A549 treated with DMSO at 1 μM for 4 hours (cell line): ENCODE measurements around the gene GPR150. TPM values are rescaled to one million over a fixed set of nuclear protein-coding genes. Genes with fewer than 3 reads are reported as not detected.

Source experiments
- total RNA-seq: library from RNA; stranded (reverse); fragments of 200-300 nt; extraction: Qiagen RNA extraction; gene quantifications from 5 replicates; pipeline ENCODE4 v1.2.3, GENCODE V29; 2022; ENCODE audit warnings: low read depth

Gene GPR150
- total RNA-seq, result 0.08 to 0.14 TPM (median 0.14 TPM) in 4 of 5 replicates, not detected in the other

DNA sequence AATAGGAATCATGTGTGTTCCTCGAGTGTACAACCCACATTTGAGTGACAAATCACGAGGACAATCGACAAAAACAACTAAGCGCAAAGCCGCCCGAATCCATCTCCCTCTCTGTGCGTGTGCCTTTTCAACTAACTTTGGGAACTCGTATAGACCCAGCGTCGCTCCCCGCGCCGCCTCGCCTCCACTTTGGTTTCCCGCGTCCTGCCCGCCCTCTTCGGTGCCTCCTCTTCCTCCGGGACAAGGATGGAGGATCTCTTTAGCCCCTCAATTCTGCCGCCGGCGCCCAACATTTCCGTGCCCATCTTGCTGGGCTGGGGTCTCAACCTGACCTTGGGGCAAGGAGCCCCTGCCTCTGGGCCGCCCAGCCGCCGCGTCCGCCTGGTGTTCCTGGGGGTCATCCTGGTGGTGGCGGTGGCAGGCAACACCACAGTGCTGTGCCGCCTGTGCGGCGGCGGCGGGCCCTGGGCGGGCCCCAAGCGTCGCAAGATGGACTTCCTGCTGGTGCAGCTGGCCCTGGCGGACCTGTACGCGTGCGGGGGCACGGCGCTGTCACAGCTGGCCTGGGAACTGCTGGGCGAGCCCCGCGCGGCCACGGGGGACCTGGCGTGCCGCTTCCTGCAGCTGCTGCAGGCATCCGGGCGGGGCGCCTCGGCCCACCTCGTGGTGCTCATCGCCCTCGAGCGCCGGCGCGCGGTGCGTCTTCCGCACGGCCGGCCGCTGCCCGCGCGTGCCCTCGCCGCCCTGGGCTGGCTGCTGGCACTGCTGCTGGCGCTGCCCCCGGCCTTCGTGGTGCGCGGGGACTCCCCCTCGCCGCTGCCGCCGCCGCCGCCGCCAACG lies at the start of gene GPR150:
TSS of gene GPR150 (plus strand) at position 58 of the 840 bp plus-strand sequence. CDS start at position 247, 189 bp downstream.

DNA sequence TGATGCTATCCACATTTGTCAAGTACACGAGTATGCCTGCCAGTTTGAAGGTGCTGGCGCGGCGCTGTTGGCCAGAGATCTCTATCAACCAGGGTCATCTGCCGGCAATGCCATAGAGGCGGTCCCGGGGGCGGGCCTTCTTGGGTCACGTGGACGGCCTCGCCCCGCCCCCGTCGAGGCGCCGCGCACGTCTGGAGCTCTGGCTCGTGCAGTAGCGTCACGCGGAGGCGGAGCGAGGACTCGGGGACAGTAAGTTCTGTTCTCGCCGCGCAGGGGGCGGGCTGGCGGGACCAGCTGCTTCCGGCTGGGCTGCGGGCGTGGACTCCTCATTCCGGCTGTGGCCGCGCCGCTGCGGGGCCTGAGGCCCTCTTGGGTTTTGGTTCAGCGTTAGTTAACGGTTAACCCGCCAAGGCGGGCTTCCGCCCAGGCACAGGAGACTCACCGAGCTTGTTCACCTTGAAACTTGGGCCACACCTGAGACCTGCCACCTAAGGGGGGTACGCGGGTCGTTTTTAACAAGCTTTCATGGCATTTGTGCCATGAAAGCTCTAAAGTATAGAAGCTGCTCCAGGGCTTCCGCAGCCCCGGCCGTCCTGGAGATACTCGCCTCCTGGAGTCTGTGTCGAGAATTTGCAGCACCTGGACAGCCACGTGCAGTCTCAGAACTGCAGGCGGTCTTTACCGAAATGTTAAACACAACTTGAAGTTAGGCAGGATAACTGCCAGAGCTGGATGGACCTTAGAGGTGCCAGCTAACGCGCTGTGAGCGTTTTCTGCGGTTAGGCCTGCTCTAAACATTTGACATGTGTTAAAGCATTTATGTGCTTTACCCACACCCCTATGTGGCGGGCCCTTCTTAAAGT lies 26.9 kb downstream of the GPR150 start, which contains the start of gene RFESD:
TSS of gene RFESD (plus strand) at position 209 of the 863 bp plus-strand sequence. CDS start 5,495 bp downstream, outside the sequence.

Other genes starting within 250 kb of the GPR150 start
- gene FAM81B, start 228.7 kb upstream of the GPR150 start, total RNA-seq, result not detected in 5 replicates
- gene SKIC3, start 65.1 kb upstream of the GPR150 start, total RNA-seq, result 20.5 to 26.3 TPM (median 24.2 TPM) in 5 replicates
- 6.3 to 9.6 TPM (median 7.5 TPM) in 5 replicates for gene ARSK, start 65.0 kb upstream of the GPR150 start, total RNA-seq
- 2.6 to 3.5 TPM (median 3.2 TPM) in 5 replicates for gene RFESD, start 26.7 kb downstream of the GPR150 start, total RNA-seq
- 0.13 TPM in 1 of 5 replicates, not detected in the others for gene SPATA9, start 62.9 kb downstream of the GPR150 start, total RNA-seq
- 7.3 to 9.3 TPM (median 8.0 TPM) in 5 replicates for gene RHOBTB3, start 111.2 kb downstream of the GPR150 start, total RNA-seq
- gene GLRX, start 202.6 kb downstream of the GPR150 start, total RNA-seq, result 43.9 to 74.3 TPM (median 52.1 TPM) in 5 replicates